CMK (cell line): ENCODE results near the gene SPSB3.

Source experiments
- DNase-seq: peaks from one replicate; pipeline ENCODE4 v3.0.0-alpha.2; 2010; ENCODE audit warnings: low read depth

SPSB3 gene

GRCh38 chr16:1775006-1775845, 7.1 kb downstream of the SPSB3 start:
- no peak for DNase-seq

DNA sequence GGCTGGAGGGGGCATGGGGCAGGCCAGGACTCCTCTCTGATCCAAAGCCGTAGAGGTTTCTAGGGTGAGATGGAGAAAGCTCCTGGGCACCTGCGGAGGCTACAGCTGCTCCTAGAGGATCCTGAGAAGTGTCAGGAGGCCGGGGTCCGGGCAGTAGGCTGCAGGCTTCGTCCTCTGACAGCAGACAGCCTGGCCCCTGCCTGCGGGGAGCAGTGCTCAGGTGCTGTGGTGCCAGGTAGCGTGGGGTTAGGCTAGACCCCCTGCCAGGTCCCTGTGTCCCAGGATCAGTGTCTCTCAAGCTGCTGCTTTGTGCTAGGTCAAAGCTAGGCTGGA, 8.0 kb downstream of the SPSB3 start:
- DNase-seq = no peak

DNA sequence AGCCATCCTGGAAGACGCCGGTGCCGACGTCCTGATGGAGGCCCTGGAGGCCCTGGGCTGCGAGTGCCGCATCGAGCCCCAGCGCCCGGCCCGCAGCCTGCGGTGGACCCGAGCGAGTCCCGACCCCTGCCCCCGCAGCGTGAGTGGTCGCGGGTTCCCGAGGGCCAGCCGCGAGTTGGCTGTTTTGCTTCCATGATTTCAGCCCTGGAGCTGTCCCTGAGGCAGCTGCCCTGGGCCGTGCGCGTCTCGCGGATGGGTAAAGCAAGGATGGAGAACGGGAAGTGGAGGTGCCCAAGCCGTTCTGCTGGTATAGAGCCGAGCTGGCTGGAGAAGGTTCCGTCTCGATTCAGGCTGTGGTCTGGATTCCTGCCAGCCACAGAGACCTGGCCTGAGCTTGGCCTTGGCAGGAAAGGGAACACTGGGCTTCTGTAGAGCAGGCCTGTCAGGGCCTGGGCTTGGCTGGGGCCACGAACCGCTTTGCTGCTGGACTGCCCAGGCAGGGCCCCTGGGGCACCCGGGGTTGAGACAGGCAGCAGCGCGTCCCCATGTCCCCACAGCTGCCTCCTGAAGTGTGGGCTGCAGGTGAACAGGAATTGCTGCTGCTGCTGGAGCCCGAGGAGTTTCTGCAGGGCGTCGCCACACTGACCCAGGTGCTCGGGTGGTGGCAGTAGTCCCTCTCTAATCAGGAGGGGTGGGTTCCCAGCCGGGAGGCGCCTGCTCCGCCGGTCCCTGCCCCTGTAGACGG, 8.5 kb downstream of the SPSB3 start:
- DNase-seq = no peak

- peak; percentile 74 for DNase-seq
Observed at GRCh38 chr16:1772908-1773702, 9.3 kb downstream of the SPSB3 start, which contains the start of gene MRPS34. Gene MRPS34, minus strand, starts transcription at chr16:1773134. Its CDS starts 15 bp downstream, at chr16:1773119.

DNA sequence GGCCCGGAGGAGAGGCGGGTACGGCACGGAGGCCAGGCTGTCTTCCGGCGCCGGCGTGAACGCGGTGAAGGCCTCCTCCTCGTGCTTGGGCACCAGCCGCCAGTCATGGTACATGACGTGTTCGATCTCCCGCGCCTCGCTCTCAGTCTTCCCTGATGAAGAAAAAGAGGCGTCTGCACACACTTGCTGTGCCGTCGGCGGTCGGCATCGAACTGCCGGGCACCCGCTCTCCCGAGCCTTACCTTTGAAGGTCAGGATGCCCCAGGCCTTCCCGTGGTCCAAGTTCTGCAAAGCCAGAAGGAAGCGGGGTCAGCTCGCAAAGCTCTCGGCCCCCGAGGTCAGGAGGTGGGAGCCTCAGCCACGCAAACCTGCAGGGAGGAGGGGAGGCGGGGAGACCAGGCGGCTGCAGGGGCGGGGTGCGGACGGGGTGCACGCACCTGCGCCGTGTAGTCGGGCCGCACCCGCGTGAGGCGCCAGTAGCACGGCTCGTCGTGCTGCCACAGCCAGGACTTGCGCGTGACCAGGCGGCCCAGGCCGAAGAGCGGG, 9.9 kb downstream of the SPSB3 start, which contains the start of gene EME2:
TSS of gene EME2 (plus strand) at position 449 of the 546 bp plus-strand sequence. CDS start 418 bp downstream, outside the sequence.
- no peak for DNase-seq

DNA sequence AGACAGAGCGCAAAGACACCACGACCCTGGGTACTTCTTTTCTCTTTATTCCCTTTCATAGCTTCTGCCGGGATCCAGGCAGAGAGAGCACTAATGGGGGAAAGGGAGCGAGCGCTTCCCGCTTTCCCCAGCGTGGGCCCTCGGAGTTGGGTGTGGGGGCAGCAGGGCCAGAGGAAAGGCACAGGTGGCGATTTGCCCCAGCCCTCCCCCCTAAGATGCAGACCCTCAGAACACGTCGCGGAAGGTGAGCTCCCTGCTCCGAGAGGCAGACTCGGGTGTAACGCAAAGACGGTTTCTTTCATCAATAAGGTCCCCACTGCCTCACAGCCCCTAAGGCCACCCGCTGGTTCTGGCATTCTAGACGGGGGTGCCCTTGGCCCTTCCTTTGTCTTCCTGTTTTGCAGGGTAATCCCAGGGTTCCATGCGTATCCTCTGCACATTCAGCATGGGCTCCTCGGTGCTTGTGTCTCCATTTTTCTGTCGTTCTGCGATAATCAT, 10.5 kb downstream of the SPSB3 start:
- no peak for DNase-seq

- no peak for DNase-seq
Observed at GRCh38 chr16:1771188-1771863, 11.0 kb downstream of the SPSB3 start, which contains the start of gene NME3. Gene NME3, minus strand, starts transcription at chr16:1771543. Its CDS starts 9 bp downstream, at chr16:1771534.

DNA sequence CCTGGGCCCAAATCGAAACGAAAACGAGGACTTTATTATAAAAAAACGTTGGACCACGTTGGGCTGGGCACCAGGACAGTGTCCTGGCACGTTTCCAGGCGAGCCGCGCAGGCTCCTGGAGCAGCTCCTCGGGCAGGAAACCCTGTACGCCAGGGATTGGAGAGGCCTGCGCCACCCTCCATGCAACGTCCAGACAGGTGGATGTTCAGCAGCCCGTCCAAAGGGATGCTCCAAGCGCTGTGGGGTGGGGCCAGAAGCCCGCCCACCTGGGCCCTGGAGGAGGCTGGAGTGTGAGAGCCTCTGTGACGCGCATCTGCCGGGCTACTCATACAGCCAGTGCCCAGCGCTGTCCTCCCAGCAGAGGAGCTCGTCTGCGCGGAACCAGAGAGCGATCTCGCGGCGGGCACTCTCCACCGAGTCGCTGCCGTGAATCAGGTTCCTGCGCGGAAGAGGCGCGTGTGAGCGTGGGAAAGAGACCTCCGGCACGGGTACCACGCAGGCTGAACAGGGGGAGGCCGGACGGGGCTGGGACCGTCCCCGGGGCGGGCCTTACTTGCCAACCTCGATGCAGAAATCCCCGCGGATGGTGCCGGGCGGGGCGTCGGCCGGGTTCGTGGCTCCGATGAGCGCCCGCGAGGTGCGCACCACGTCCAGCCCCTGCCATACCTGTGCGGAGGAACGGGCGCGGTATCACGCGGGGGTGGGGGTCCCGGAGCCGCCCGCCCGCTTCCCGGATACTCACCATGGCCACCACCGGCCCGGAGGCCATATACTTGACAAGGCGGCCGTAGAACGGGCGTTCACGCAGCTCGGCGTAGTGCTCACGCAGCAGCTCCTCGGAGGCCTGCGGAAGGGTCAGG, 11.8 kb downstream of the SPSB3 start:
- no peak for DNase-seq

DNA sequence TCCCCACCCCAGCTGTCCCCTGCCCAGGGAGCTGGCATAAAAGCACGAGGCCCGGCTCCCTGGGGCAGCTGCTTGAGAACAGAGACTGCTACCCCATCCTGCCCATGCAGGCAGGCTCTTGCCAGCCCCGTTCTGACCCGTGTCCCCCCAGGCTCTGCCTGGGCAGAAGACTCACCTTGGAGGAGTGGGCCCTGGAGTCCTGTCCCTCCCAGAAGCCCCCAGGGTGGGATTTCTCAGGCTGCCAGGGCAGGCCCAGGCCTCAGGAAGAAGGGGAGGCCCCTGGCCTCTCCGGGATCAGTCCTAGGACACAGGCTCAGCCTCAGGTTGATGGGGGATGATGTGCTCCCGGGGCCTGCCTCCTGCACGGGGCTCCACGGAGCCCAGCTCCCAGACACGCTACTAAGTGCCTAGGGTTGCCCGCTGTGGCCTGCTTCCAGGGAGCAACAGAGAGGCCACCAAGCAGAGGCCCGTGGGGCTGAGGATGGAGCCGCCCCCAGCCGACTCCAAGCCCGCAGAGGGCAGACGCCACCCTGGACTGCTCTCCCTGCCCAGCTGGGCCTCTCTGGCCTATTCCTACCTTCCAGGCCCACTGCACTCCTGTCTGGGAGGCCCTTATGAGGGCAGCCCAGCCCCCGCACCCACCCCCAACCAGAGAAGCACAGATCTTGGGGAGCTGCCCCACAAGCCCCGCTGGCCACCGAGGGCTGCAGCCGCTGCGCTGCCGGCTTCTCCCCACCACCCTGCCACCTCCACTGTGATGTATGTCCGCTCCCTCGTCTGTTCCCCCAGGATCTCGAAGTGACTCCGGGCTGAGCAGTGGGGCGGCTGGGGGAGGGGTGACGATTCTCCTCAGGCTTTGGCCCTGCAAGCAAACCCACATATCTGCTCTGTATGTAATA, 12.7 kb downstream of the SPSB3 start:
- no peak for DNase-seq

- no peak for DNase-seq
Observed at GRCh38 chr16:1768767-1769401, 13.5 kb downstream of the SPSB3 start.

DNA sequence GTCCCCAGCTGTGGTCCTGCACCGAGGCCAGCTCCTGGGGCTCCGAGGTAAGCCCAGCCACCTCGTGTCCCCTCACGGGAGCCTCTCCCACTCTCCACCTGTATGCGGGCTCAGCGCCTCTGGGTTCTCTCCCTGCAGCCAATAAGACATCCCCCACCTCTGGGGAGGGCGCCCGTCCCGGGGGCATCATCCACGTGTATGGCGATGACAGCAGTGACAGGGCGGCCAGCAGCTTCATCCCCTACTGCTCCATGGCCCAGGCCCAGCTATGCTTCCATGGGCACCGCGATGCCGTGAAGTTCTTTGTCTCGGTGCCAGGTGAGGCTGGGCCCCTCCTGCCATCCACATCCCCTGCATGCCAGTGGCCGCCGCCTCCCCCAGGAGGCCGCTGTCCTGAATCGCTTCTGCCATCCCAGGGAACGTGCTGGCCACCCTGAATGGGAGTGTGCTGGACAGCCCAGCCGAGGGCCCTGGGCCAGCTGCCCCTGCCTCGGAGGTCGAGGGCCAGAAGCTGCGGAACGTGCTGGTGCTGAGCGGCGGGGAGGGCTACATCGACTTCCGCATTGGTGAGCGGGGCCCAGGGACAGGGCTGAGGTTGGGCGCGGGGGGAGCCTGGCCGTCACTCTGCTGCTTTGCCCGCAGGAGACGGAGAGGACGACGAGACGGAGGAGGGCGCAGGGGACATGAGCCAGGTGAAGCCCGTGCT, 14.2 kb downstream of the SPSB3 start:
- no peak for DNase-seq

GRCh38 chr16:1767116-1767994, 15.0 kb downstream of the SPSB3 start:
- DNase-seq = no peak

GRCh38 chr16:1766701-1767100, 15.7 kb downstream of the SPSB3 start:
- no peak for DNase-seq

GRCh38 chr16:1766231-1766630, 16.1 kb downstream of the SPSB3 start:
- DNase-seq = no peak

GRCh38 chr16:1765826-1766225, 16.5 kb downstream of the SPSB3 start:
- no peak for DNase-seq

DNA sequence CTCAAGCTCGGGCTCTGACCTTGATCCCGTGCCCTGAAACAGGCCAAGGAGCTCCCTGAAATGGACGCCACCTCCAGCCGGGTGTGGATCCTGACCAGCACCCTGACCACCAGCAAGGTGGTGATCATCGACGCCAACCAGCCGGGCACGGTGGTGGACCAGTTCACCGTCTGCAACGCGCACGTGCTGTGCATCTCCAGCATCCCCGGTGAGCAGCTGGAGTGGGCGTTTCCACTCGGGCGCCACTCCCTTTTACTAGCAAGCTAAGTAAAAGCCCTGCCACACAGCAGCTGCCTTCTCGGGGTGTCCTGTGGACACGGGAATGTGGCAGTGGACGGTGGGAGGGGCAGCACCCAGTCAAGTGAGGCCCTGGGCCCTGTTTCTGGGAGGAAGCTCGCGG, 17.4 kb downstream of the SPSB3 start:
- DNase-seq = no peak
